Prostate gland (tissue), 2 donors: ENCODE measurements around the gene BCOR.

Experiments used
- CTCF ChIP-seq, 4 experiments: fragments of 200-600 bp in 2 of 4; fragments of 450-650 bp in 2 of 4; sonication (generic) in 2 of 4; IDR thresholded peaks; 1 replicate in 3 of 4; 2 replicates in 1 of 4; pipeline ENCODE4 v1.5.1; 2016 to 2019; ENCODE audit warnings: antibody characterized with exemption in 4 of 4, mild to moderate bottlenecking in 2 of 4, moderate library complexity in 2 of 4
- POLR2A ChIP-seq: fragments of 450-650 bp; IDR thresholded peaks from one replicate; pipeline ENCODE4 v1.6.1; 2016; ENCODE audit warnings: antibody characterized with exemption, mild to moderate bottlenecking

- TF ChIP-seq CTCF (IDR thresholded peaks at IDR 0.05) (no peak), POLR2A (no peak)
Measured at GRCh38 chrX:40142417-40142816, 44.7 kb upstream of the BCOR start.
